HG02840 (cell line): ENCODE results near the gene CDIP1.

Experiments used
- ATAC-seq: cut with Tn5 transposase; IDR thresholded peaks from one replicate; pipeline ENCODE4 v1.9.1; 2021; ENCODE audit warnings: mild to moderate bottlenecking, moderate library complexity, moderate number of reproducible peaks; ENCODE audit not compliant: unreplicated experiment, low FRiP score

CDIP1 gene

GRCh38 chr16:4461250-4462085, 77.1 kb downstream of the CDIP1 start:
- no peak for ATAC-seq

GRCh38 chr16:4460936-4461249, 77.7 kb downstream of the CDIP1 start:
- ATAC-seq = no peak
